Stomach (tissue), 9 donors: ENCODE data around the gene CEP112. TPM values are rescaled to one million over a fixed set of nuclear protein-coding genes. Genes with fewer than 3 reads are reported as not detected.
A peak's percentile ranks its signal among the peaks of the same experiment; 100 is the strongest.

ENCODE experiments used
- DNase-seq, 2 donors: peaks; one replicate each; pipeline versions ENCODE4 v3.0.0 to v3.0.0-alpha.2; 2013 to 2019
- H3K27ac ChIP-seq, 5 donors: fragments of 200-600 bp in 4 of 5; sonication (generic) in 4 of 5; one replicate each; pipeline ENCODE4 v1.5.1; 2013 to 2019; ENCODE audit warnings: mild to moderate bottlenecking in 1 of 5, moderate library complexity in 1 of 5
- H3K27me3 ChIP-seq, 3 donors: fragments of 200-600 bp; sonication (generic); one replicate each; pipeline ENCODE4 v1.5.1; 2017 to 2019; ENCODE audit warnings: mixed run types in 1 of 3
- H3K36me3 ChIP-seq, 4 donors: fragments of 200-600 bp; sonication (generic); 1 replicate in 3 of 4; 2 replicates in 1 of 4; pipeline ENCODE4 v1.5.1; 2016 to 2019
- H3K4me1 ChIP-seq, 4 donors: fragments of 200-600 bp; sonication (generic); one replicate each; pipeline ENCODE4 v1.5.1; 2016 to 2019
- H3K4me3 ChIP-seq, 4 donors: fragments of 200-600 bp; sonication (generic) in 3 of 4; one replicate each; pipeline ENCODE4 v1.5.1; 2016 to 2019; ENCODE audit warnings: mild to moderate bottlenecking in 1 of 4
- H3K9me3 ChIP-seq, 4 donors: fragments of 200-600 bp; sonication (generic); one replicate each; pipeline ENCODE4 v1.5.1; 2016 to 2019
- CTCF ChIP-seq, 7 experiments: fragments of 450-650 bp in 4 of 7; fragments of 200-600 bp in 3 of 7; sonication (generic) in 3 of 7; IDR thresholded peaks; one replicate each; pipeline ENCODE4 v1.5.1; 2016 to 2019; ENCODE audit warnings: antibody characterized with exemption in 7 of 7, control low read depth in 2 of 7, mild to moderate bottlenecking in 1 of 7
- EP300 ChIP-seq: sonication (generic); formaldehyde crosslinking; IDR thresholded peaks from one replicate; pipeline ENCODE4 v1.6.1; 2017; ENCODE audit warnings: antibody characterized with exemption
- POLR2A ChIP-seq, 4 donors: fragments of 450-650 bp; IDR thresholded peaks; one replicate each; pipeline ENCODE4 v1.6.1; 2016; ENCODE audit warnings: antibody characterized with exemption in 4 of 4, control low read depth in 2 of 4, mild to moderate bottlenecking in 1 of 4, moderate library complexity in 1 of 4
- POLR2AphosphoS5 ChIP-seq, 3 donors: sonication (generic); formaldehyde crosslinking; IDR thresholded peaks; one replicate each; pipeline ENCODE4 v1.6.1; 2016; ENCODE audit warnings: antibody characterized with exemption in 3 of 3
- WGBS, 5 donors: extraction: QIAGEN DNeasy Blood & Tissue Kit in 3 of 5; methylation state at CpG; one replicate each; pipeline versions ENCODE4 v1.1.5 to v1.1.7; 2013 to 2018; 5-methylcytosine and 5-hydroxymethylcytosine counted together
- intact Hi-C: fragments of 100-400 bp; cut with DNase I; formaldehyde crosslinking; loops from one replicate; pipeline ENCODE4 v1.15.1; 2023; ENCODE audit warnings: low total_unique reads
- polyA plus RNA-seq, 3 donors: library from polyadenylated mRNA; stranded (reverse); fragments of 200-250 nt; gene quantifications; one replicate each; pipeline ENCODE4 v1.2.3, GENCODE V29; 2013
- total RNA-seq, 5 donors: library from RNA; depleted of rRNA; stranded (reverse); fragments of >200 nt; gene quantifications; one replicate each; pipeline versions ENCODE4 v1.1.0 to v1.2.3, GENCODE V29; 2014 to 2016
- donor health status: healthy with polysubstance abuse.
- donor health status: Bipolar disorder and iron deficiency.
- donor health status: healthy.

CEP112 gene
- total and polyA plus RNA-seq, 8 donors = 3.5 to 108 (median 13.3) TPM

GRCh38 chr17:66002812-66003211 is 189.1 kb downstream of the CEP112 start:
- 27 to 39% (median 31%) methylated on average over 1 of the region's 1 CpG for WGBS, 5 donors
- no peaks in the 10 kb centered on the region for H3K9me3 ChIP-seq

DNA sequence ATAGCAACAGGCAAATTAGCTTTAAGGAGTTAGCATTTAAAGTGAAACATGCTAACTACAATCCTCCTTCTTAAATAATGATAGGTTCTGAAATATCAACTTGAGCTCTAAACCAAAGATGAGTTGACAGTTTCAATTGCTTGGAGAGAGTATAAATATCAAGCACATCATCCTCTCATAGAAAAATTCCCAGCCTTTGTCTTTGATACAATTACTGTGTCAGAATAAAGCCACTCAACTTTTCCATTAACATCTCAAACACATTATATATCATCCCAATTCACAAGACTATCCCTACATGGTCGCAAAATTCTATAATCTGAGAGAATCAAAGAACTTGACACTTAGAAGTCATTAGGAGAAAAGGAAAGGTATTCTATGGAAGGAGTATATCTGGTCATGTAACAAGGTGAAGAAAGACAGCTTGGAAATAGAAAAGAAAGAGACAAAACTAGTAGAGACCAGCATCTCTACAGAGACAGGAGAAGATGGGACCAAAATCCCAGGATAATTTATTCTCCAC is 189.8 kb downstream of the CEP112 start:
- intact Hi-C loops = no loop called here
- Histone ChIP-seq H3K4me1 (peaks cover 0 to 5% (median 3%) of the 10 kb centered on the region in 4 donors), H3K27me3 (no peaks in the 10 kb centered on the region), H3K27ac (no peak overlapping the region), H3K9me3 (no peaks in the 10 kb centered on the region), H3K4me3 (no peak overlapping the region), H3K36me3 (no peaks in the 10 kb centered on the region)
- WGBS, 5 donors = 87 to 95% (median 95%) methylated on average over 1 of the region's 1 CpG
- no peak for DNase-seq
- TF ChIP-seq EP300 = no peak
- TF ChIP-seq POLR2A (IDR thresholded peaks at IDR 0.05) = no peak
- no peak for TF ChIP-seq CTCF (IDR thresholded peaks at IDR 0.05)
- no peak for TF ChIP-seq POLR2AphosphoS5 (IDR thresholded peaks at IDR 0.05)

More at GRCh38 chr17:66002812-66003211, 189.1 kb downstream of the CEP112 start:
- H3K36me3 ChIP-seq = no peaks in the 10 kb centered on the region
- no peak overlapping the region for H3K4me3 ChIP-seq
- intact Hi-C loops = no loop called here
- no peak for TF ChIP-seq CTCF (IDR thresholded peaks at IDR 0.05)
- no peak for TF ChIP-seq EP300
- TF ChIP-seq POLR2A (IDR thresholded peaks at IDR 0.05) = no peak
- no peak for TF ChIP-seq POLR2AphosphoS5 (IDR thresholded peaks at IDR 0.05)
- DNase-seq = peak in 1 of 2 donors; percentile 40
- peaks cover 0 to 5% (median 3%) of the 10 kb centered on the region in 4 donors for H3K4me1 ChIP-seq
- H3K27ac ChIP-seq = no peak overlapping the region
- no peaks in the 10 kb centered on the region for H3K27me3 ChIP-seq

GRCh38 chr17:66000216-66000615 is 191.7 kb downstream of the CEP112 start:
- 67 to 95% (median 84%) methylated on average over 4 of the region's 4 CpGs for WGBS, 5 donors

GRCh38 chr17:65998675-65999074 is 193.3 kb downstream of the CEP112 start:
- Histone ChIP-seq H3K27me3 (no peaks in the 10 kb centered on the region), H3K9me3 (no peaks in the 10 kb centered on the region), H3K36me3 (no peaks in the 10 kb centered on the region), H3K4me1 (peaks cover 0 to 5% (median 3%) of the 10 kb centered on the region in 4 donors), H3K4me3 (no peak overlapping the region), H3K27ac (no peak overlapping the region)
- 57 to 88% (median 79%) methylated on average over 3 of the region's 3 CpGs for WGBS, 5 donors
- TF ChIP-seq EP300 = no peak
- no peak for TF ChIP-seq POLR2AphosphoS5 (IDR thresholded peaks at IDR 0.05)
- TF ChIP-seq CTCF (IDR thresholded peaks at IDR 0.05) = no peak
- TF ChIP-seq POLR2A (IDR thresholded peaks at IDR 0.05) = no peak
- intact Hi-C loops = no loop called here
- no peak for DNase-seq

More at GRCh38 chr17:66000216-66000615, 191.7 kb downstream of the CEP112 start:
- Histone ChIP-seq H3K4me3 (no peak overlapping the region), H3K27ac (no peak overlapping the region), H3K27me3 (no peaks in the 10 kb centered on the region), H3K9me3 (no peaks in the 10 kb centered on the region), H3K4me1 (peaks cover 0 to 5% (median 3%) of the 10 kb centered on the region in 4 donors), H3K36me3 (no peaks in the 10 kb centered on the region)
- intact Hi-C loops = no loop called here
- TF ChIP-seq POLR2A (IDR thresholded peaks at IDR 0.05) (no peak), POLR2AphosphoS5 (IDR thresholded peaks at IDR 0.05) (no peak), EP300 (no peak), CTCF (IDR thresholded peaks at IDR 0.05) (no peak)
- DNase-seq = no peak
